Right lobe of liver (tissue), 6 donors: ENCODE data around the gene OR2C3. TPM values are rescaled to one million over a fixed set of nuclear protein-coding genes. Genes with fewer than 3 reads are reported as not detected.

Experiments used
- ATAC-seq, 4 donors: fragments of 200-7000 bp; cut with Tn5 transposase; one replicate each; pipeline ENCODE4 v1.9.1; 2020; ENCODE audit warnings: mild to moderate bottlenecking in 4 of 4, moderate library complexity in 4 of 4
- DNase-seq, 3 donors: peaks; one replicate each; pipeline ENCODE4 v3.0.0-alpha.2; 2020
- H3K27ac ChIP-seq, 3 donors: fragments of 200-600 bp; one replicate each; pipeline ENCODE4 v1.8.0; 2022
- H3K27me3 ChIP-seq, 2 donors: fragments of 200-600 bp; one replicate each; pipeline ENCODE4 v1.8.0; 2022
- H3K36me3 ChIP-seq, 4 donors: fragments of 200-600 bp; sonication (generic) in 1 of 4; one replicate each; pipeline versions ENCODE4 v1.5.1 to v1.8.0; 2017 to 2022; ENCODE audit warnings: control low read depth in 1 of 4
- H3K4me1 ChIP-seq, 4 donors: fragments of 200-600 bp; sonication (generic) in 1 of 4; one replicate each; pipeline versions ENCODE4 v1.5.1 to v1.8.0; 2017 to 2022; ENCODE audit warnings: control low read depth in 1 of 4
- H3K4me3 ChIP-seq, 3 donors: fragments of 200-600 bp; one replicate each; pipeline ENCODE4 v1.8.0; 2022
- H3K9me3 ChIP-seq, 4 donors: fragments of 200-600 bp; sonication (generic) in 1 of 4; one replicate each; pipeline versions ENCODE4 v1.5.1 to v1.8.0; 2017 to 2022; ENCODE audit warnings: control low read depth in 1 of 4
- POLR2A ChIP-seq: fragments of 450-650 bp; IDR thresholded peaks from one replicate; pipeline ENCODE4 v1.6.1; 2017; ENCODE audit warnings: antibody characterized with exemption, mild to moderate bottlenecking
- WGBS: methylation state at CpG from one replicate; pipeline ENCODE4 v1.1.6; 2018; ENCODE audit warnings: low coverage, low lambda C conversion rate; ENCODE audit not compliant: insufficient coverage; ENCODE audit errors: missing lambda C conversion rate; 5-methylcytosine and 5-hydroxymethylcytosine counted together
- intact Hi-C, 2 donors: fragments of 100-400 bp; cut with DNase I; formaldehyde crosslinking; loops; one replicate each; pipeline versions ENCODE4 v1.11.2 to v1.14.1; 2022
- total RNA-seq, 6 experiments: library from RNA; depleted of rRNA in 2 of 6; stranded (reverse); fragments of >200 nt in 2 of 6; fragmentation: NEBNext Ultra II Directional in 3 of 6; extraction: Animal tissue kit (Norgen Biotek cat#: 25700) in 3 of 6; gene quantifications; one replicate each; pipeline versions ENCODE4 v1.1.0 to v1.2.4, GENCODE V29; 2016 to 2023
- TF ChIP-seq, protein P1 (sequence below), 4 donors: fragments of 200-600 bp in 3 of 4; fragments of 450-650 bp in 1 of 4; IDR thresholded peaks; one replicate each; pipeline versions ENCODE4 v1.5.1 to v1.8.0; 2016 to 2022; ENCODE audit warnings: antibody characterized with exemption in 4 of 4, mild to moderate bottlenecking in 2 of 4
- donor health status: DM: no; HTN: yes; CAD: no.
- donor health status: DM: no; HTN: no; CAD: no.
- donor health status: DM: no; HTN: no; CAD: no.
- donor health status: DM: no; HTN: yes; CAD: no.
- donor health status: DM: no; HTN: yes; CAD: no.

Gene OR2C3
- total RNA-seq, 6 experiments from 2014 or later, result not detected

DNA sequence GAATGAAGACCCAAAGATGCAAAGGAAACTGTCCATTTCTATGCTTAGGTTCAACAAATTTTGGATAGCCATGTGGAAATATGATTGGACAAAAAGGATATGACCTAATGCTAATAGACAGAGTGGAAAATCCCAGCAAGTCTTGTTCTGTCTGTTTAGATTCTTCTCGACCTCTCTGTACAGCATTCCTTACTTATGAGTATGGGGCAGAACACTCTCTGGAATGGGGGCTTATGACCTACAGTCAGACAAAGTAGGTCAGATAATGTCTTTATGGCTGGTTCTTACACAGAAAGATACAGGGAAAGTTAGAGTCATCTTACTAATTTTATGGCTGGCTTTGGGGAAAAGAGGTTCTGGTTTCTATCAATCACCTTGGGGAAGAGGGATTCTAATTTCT is 15.5 kb upstream of the OR2C3 start:
- intact Hi-C loops, result no loop called here
- Histone ChIP-seq H3K4me1 (no peaks in the 10 kb centered on the region), H3K4me3 (no peak overlapping the region), H3K27me3 (no peaks in the 10 kb centered on the region), H3K9me3 (no peaks in the 10 kb centered on the region), H3K36me3 (no peaks in the 10 kb centered on the region), H3K27ac (no peak overlapping the region)
- DNase-seq, result no peak
- TF ChIP-seq, protein P1, sequence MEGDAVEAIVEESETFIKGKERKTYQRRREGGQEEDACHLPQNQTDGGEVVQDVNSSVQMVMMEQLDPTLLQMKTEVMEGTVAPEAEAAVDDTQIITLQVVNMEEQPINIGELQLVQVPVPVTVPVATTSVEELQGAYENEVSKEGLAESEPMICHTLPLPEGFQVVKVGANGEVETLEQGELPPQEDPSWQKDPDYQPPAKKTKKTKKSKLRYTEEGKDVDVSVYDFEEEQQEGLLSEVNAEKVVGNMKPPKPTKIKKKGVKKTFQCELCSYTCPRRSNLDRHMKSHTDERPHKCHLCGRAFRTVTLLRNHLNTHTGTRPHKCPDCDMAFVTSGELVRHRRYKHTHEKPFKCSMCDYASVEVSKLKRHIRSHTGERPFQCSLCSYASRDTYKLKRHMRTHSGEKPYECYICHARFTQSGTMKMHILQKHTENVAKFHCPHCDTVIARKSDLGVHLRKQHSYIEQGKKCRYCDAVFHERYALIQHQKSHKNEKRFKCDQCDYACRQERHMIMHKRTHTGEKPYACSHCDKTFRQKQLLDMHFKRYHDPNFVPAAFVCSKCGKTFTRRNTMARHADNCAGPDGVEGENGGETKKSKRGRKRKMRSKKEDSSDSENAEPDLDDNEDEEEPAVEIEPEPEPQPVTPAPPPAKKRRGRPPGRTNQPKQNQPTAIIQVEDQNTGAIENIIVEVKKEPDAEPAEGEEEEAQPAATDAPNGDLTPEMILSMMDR (IDR thresholded peaks at IDR 0.05), result no peak
- no peak for TF ChIP-seq POLR2A
- WGBS, result 23% methylated on average over 1 of the region's 1 CpG
- peak in 1 of 4 donors; percentile 18 for ATAC-seq

DNA sequence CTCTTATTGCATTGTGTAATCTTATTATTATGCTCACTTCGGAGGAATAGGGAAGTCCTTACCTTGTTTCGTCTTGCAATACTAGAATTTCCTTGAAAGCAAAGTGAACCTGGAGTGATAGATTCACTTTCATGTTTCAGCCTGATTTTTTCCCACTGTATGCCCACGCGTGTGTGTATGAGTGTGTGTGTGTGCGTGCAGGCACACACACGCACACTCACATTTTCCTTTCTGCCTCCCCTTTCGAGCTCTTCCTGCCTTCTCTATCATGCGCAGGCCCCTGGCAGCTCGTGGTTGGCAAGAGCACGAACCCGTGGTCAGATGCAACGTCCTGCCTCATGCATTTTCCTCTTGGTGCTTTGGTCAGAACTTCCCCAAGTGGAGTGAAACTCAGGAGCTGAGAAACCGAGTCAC is 12.5 kb upstream of the OR2C3 start, which contains the start of gene GCSAML:
Gene GCSAML, plus strand, starts transcription at position 366 of the 414 bp plus-strand sequence. CDS start 58 bp downstream, outside the sequence.
- H3K4me3 ChIP-seq, result no peak within 1 kb of the TSS
- TF ChIP-seq, protein P1 (IDR thresholded peaks at IDR 0.05), result no peak
- no peak for TF ChIP-seq POLR2A
- no peaks in the 10 kb centered on the region for H3K4me1 ChIP-seq
- 44% methylated on average over 13 of the region's 13 CpGs for WGBS
- DNase-seq (no peak), ATAC-seq (no peak)
- no peak within 1 kb of the TSS for H3K27ac ChIP-seq
- H3K9me3 ChIP-seq, result no peaks in the 10 kb centered on the region
- H3K27me3 ChIP-seq, result no peaks in the 10 kb centered on the region
- intact Hi-C loops, result no loop called here
- no peaks in the 10 kb centered on the region for H3K36me3 ChIP-seq

DNA sequence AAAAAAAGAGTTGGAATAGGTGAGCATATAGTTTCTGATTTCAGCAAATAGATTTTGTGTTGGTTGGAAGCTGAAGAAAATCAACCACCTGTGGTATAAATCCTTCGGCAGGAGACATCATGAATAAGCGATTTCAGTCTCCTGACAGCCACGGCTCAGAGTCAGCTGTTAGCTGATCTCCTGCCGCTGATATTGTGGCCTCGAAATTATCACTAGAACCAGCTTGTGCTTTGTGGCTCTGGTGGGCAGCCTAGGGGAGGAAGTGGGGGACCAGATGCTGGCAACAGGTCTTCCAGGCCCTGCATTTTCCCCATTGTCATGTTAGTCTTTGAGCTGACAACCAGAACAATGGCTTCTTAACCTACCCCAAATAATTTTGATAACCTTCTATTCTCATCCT is 11.9 kb upstream of the OR2C3 start:
- 37% methylated on average over 4 of the region's 5 CpGs for WGBS
- intact Hi-C loops, result no loop called here
- ATAC-seq, result no peak

DNA sequence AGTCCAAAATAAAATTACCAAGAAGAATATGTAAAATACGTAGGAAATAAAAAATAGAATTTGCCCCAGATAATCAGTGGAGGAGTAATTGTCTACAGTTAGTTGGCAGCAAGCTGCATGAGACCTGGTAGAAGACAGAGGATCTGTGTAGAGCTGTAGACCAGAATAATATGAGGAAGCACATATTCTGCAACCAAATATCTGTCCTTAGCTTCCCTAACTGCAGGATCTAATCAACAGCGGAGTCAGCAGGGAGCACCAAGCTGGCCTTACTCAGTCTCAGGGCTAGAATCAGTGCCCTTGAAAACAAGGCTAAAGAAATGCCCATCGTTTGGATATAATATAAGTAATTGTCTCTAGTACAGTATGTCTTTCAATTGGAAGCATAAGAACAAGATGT is 6.6 kb upstream of the OR2C3 start:
- no peak for DNase-seq
- ATAC-seq, result no peak
- no peak overlapping the region for H3K27ac ChIP-seq
- intact Hi-C loops, result no loop called here
- no peak for TF ChIP-seq POLR2A
- TF ChIP-seq, protein P1 (IDR thresholded peaks at IDR 0.05), result no peak
- 22% methylated on average over 3 of the region's 3 CpGs for WGBS
- H3K9me3 ChIP-seq, result no peaks in the 10 kb centered on the region
- H3K27me3 ChIP-seq, result no peaks in the 10 kb centered on the region
- H3K4me1 ChIP-seq, result no peaks in the 10 kb centered on the region
- H3K4me3 ChIP-seq, result no peak overlapping the region
- no peaks in the 10 kb centered on the region for H3K36me3 ChIP-seq

More for the DNA sequence above, 11.9 kb upstream of the OR2C3 start:
- Histone ChIP-seq H3K4me3 (no peak overlapping the region), H3K36me3 (no peaks in the 10 kb centered on the region), H3K27ac (no peak overlapping the region), H3K27me3 (no peaks in the 10 kb centered on the region), H3K4me1 (no peaks in the 10 kb centered on the region), H3K9me3 (no peaks in the 10 kb centered on the region)
- no peak for DNase-seq
- TF ChIP-seq, protein P1 (IDR thresholded peaks at IDR 0.05), result no peak
- TF ChIP-seq POLR2A, result no peak

DNA sequence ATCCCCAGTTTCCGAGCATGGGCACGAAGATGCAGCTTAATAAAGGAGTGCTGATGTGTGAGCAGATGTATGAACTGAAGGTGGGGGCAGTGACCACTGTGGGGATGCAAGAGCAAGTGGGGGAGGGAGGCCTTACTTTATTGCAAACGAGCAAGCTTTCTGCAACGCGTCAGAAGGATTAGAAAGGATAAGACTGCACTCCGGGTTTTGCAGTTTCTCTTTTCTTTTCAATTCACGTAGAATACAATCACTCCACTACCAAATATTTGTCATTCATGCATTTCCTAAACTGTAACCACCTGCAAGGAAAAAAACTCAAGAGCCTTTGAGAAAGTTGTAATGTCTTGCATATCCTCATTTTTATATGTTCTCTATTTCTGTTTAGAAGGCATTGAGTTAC is 4.3 kb upstream of the OR2C3 start:
- H3K4me3 ChIP-seq, result no peak overlapping the region
- H3K4me1 ChIP-seq, result no peaks in the 10 kb centered on the region
- no peak overlapping the region for H3K27ac ChIP-seq
- ATAC-seq, result no peak
- WGBS, result 36% methylated on average over 7 of the region's 7 CpGs
- no peak for TF ChIP-seq POLR2A
- TF ChIP-seq, protein P1 (IDR thresholded peaks at IDR 0.05), result no peak
- no peak for DNase-seq
- intact Hi-C loops, result no loop called here
- no peaks in the 10 kb centered on the region for H3K36me3 ChIP-seq
- H3K27me3 ChIP-seq, result no peaks in the 10 kb centered on the region
- H3K9me3 ChIP-seq, result no peaks in the 10 kb centered on the region
